ENCODE measurements around the gene CCDC192.
"Not testable (repeated sequence)": the region's sequence is repeated elsewhere in the genome, so short reads cannot be mapped to it uniquely, and the experiment has no call there.

Gene CCDC192

GRCh38 chr5:127846884-127847283, 143.7 kb downstream of the CCDC192 start:
- H3K27me3 ChIP-seq (ENCODE audit: control insufficient read depth in 1 of 2, insufficient read depth in 2 of 2, low read length in 2 of 2), result no peaks in the 10 kb centered on the region
- H3K4me1 ChIP-seq (ENCODE audit: control insufficient read depth, insufficient read depth, low read length), result no peaks in the 10 kb centered on the region
- H3K9me3 ChIP-seq (ENCODE audit: control insufficient read depth in 2 of 2, low read length in 2 of 2), result no peaks in the 10 kb centered on the region
- no peak overlapping the region for H3K4me3 ChIP-seq (ENCODE audit: low read length in 2 of 2)
- no peak overlapping the region for H3K9ac ChIP-seq (ENCODE audit: low read length in 2 of 2)
- H3K36me3 ChIP-seq (ENCODE audit: control insufficient read depth in 2 of 2, insufficient read depth in 2 of 2, low read length in 2 of 2), result no peaks in the 10 kb centered on the region
- no peak overlapping the region for H3K27ac ChIP-seq (ENCODE audit: low read length)

GRCh38 chr5:127847641-127848040, 144.4 kb downstream of the CCDC192 start:
- not testable (repeated sequence) for H3K9me3 ChIP-seq (ENCODE audit: control insufficient read depth in 2 of 2, low read length in 2 of 2); H3K9ac ChIP-seq (ENCODE audit: low read length in 2 of 2); H3K27me3 ChIP-seq (ENCODE audit: control insufficient read depth in 1 of 2, insufficient read depth in 2 of 2, low read length in 2 of 2); H3K27ac ChIP-seq (ENCODE audit: low read length); H3K4me1 ChIP-seq (ENCODE audit: control insufficient read depth, insufficient read depth, low read length); H3K4me3 ChIP-seq (ENCODE audit: low read length in 2 of 2); H3K36me3 ChIP-seq (ENCODE audit: control insufficient read depth in 2 of 2, insufficient read depth in 2 of 2, low read length in 2 of 2)

- no peaks in the 10 kb centered on the region for H3K36me3 ChIP-seq (ENCODE audit: control insufficient read depth in 2 of 2, insufficient read depth in 2 of 2, low read length in 2 of 2)
- no peak overlapping the region for H3K27ac ChIP-seq (ENCODE audit: low read length)
- H3K4me1 ChIP-seq (ENCODE audit: control insufficient read depth, insufficient read depth, low read length), result no peaks in the 10 kb centered on the region
- no peaks in the 10 kb centered on the region for H3K9me3 ChIP-seq (ENCODE audit: control insufficient read depth in 2 of 2, low read length in 2 of 2)
- no peak overlapping the region for H3K4me3 ChIP-seq (ENCODE audit: low read length in 2 of 2)
- no peak overlapping the region for H3K9ac ChIP-seq (ENCODE audit: low read length in 2 of 2)
- H3K27me3 ChIP-seq (ENCODE audit: control insufficient read depth in 1 of 2, insufficient read depth in 2 of 2, low read length in 2 of 2), result no peaks in the 10 kb centered on the region
Measured at GRCh38 chr5:127848098-127848497, 144.9 kb downstream of the CCDC192 start.

GRCh38 chr5:127849408-127849807, 146.2 kb downstream of the CCDC192 start:
- Histone ChIP-seq H3K9ac (ENCODE audit: low read length in 2 of 2) (no peak overlapping the region), H3K4me1 (ENCODE audit: control insufficient read depth, insufficient read depth, low read length) (no peaks in the 10 kb centered on the region), H3K9me3 (ENCODE audit: control insufficient read depth in 2 of 2, low read length in 2 of 2) (no peaks in the 10 kb centered on the region), H3K27ac (ENCODE audit: low read length) (no peak overlapping the region), H3K27me3 (ENCODE audit: control insufficient read depth in 1 of 2, insufficient read depth in 2 of 2, low read length in 2 of 2) (no peaks in the 10 kb centered on the region), H3K36me3 (ENCODE audit: control insufficient read depth in 2 of 2, insufficient read depth in 2 of 2, low read length in 2 of 2) (no peaks in the 10 kb centered on the region), H3K4me3 (ENCODE audit: low read length in 2 of 2) (no peak overlapping the region)

GRCh38 chr5:127849891-127850290, 146.7 kb downstream of the CCDC192 start:
- Histone ChIP-seq H3K4me1 (ENCODE audit: control insufficient read depth, insufficient read depth, low read length) (no peaks in the 10 kb centered on the region), H3K27me3 (ENCODE audit: control insufficient read depth in 1 of 2, insufficient read depth in 2 of 2, low read length in 2 of 2) (no peaks in the 10 kb centered on the region), H3K4me3 (ENCODE audit: low read length in 2 of 2) (no peak overlapping the region), H3K27ac (ENCODE audit: low read length) (no peak overlapping the region), H3K9ac (ENCODE audit: low read length in 2 of 2) (no peak overlapping the region), H3K9me3 (ENCODE audit: control insufficient read depth in 2 of 2, low read length in 2 of 2) (no peaks in the 10 kb centered on the region), H3K36me3 (ENCODE audit: control insufficient read depth in 2 of 2, insufficient read depth in 2 of 2, low read length in 2 of 2) (no peaks in the 10 kb centered on the region)

- no peaks in the 10 kb centered on the region for H3K36me3 ChIP-seq (ENCODE audit: control insufficient read depth in 2 of 2, insufficient read depth in 2 of 2, low read length in 2 of 2)
- H3K27ac ChIP-seq (ENCODE audit: low read length), result no peak overlapping the region
- H3K4me1 ChIP-seq (ENCODE audit: control insufficient read depth, insufficient read depth, low read length), result no peaks in the 10 kb centered on the region
- no peak overlapping the region for H3K9ac ChIP-seq (ENCODE audit: low read length in 2 of 2)
- H3K27me3 ChIP-seq (ENCODE audit: control insufficient read depth in 1 of 2, insufficient read depth in 2 of 2, low read length in 2 of 2), result no peaks in the 10 kb centered on the region
- H3K9me3 ChIP-seq (ENCODE audit: control insufficient read depth in 2 of 2, low read length in 2 of 2), result no peaks in the 10 kb centered on the region
- H3K4me3 ChIP-seq (ENCODE audit: low read length in 2 of 2), result no peak overlapping the region
Measured at GRCh38 chr5:127851964-127852363, 148.8 kb downstream of the CCDC192 start.

- no peaks in the 10 kb centered on the region for H3K27me3 ChIP-seq (ENCODE audit: control insufficient read depth in 1 of 2, insufficient read depth in 2 of 2, low read length in 2 of 2)
- H3K9me3 ChIP-seq (ENCODE audit: control insufficient read depth in 2 of 2, low read length in 2 of 2), result no peaks in the 10 kb centered on the region
- H3K27ac ChIP-seq (ENCODE audit: low read length), result no peak overlapping the region
- H3K36me3 ChIP-seq (ENCODE audit: control insufficient read depth in 2 of 2, insufficient read depth in 2 of 2, low read length in 2 of 2), result no peaks in the 10 kb centered on the region
- peaks cover 7% of the 10 kb centered on the region for H3K4me1 ChIP-seq (ENCODE audit: control insufficient read depth, insufficient read depth, low read length)
- H3K9ac ChIP-seq (ENCODE audit: low read length in 2 of 2), result no peak overlapping the region
- H3K4me3 ChIP-seq (ENCODE audit: low read length in 2 of 2), result no peak overlapping the region
Measured at GRCh38 chr5:127854520-127854919, 151.3 kb downstream of the CCDC192 start.

GRCh38 chr5:127856292-127856691, 153.1 kb downstream of the CCDC192 start:
- Histone ChIP-seq H3K36me3 (ENCODE audit: control insufficient read depth in 2 of 2, insufficient read depth in 2 of 2, low read length in 2 of 2) (no peaks in the 10 kb centered on the region), H3K27me3 (ENCODE audit: control insufficient read depth in 1 of 2, insufficient read depth in 2 of 2, low read length in 2 of 2) (no peaks in the 10 kb centered on the region), H3K4me1 (ENCODE audit: control insufficient read depth, insufficient read depth, low read length) (peaks cover 7% of the 10 kb centered on the region), H3K9ac (ENCODE audit: low read length in 2 of 2) (no peak overlapping the region), H3K4me3 (ENCODE audit: low read length in 2 of 2) (no peak overlapping the region), H3K9me3 (ENCODE audit: control insufficient read depth in 2 of 2, low read length in 2 of 2) (no peaks in the 10 kb centered on the region), H3K27ac (ENCODE audit: low read length) (no peak overlapping the region)

GRCh38 chr5:127858116-127858784, 155.1 kb downstream of the CCDC192 start:
- Histone ChIP-seq H3K9me3 (ENCODE audit: control insufficient read depth in 2 of 2, low read length in 2 of 2) (no peaks in the 10 kb centered on the region), H3K36me3 (ENCODE audit: control insufficient read depth in 2 of 2, insufficient read depth in 2 of 2, low read length in 2 of 2) (no peaks in the 10 kb centered on the region), H3K9ac (ENCODE audit: low read length in 2 of 2) (no peak overlapping the region), H3K4me1 (ENCODE audit: control insufficient read depth, insufficient read depth, low read length) (peaks cover 7% of the 10 kb centered on the region), H3K27ac (ENCODE audit: low read length) (peak overlapping the region; percentile 37), H3K27me3 (ENCODE audit: control insufficient read depth in 1 of 2, insufficient read depth in 2 of 2, low read length in 2 of 2) (no peaks in the 10 kb centered on the region), H3K4me3 (ENCODE audit: low read length in 2 of 2) (no peak overlapping the region)

GRCh38 chr5:127860291-127860690, 157.1 kb downstream of the CCDC192 start:
- Histone ChIP-seq H3K36me3 (ENCODE audit: control insufficient read depth in 2 of 2, insufficient read depth in 2 of 2, low read length in 2 of 2) (no peaks in the 10 kb centered on the region), H3K27ac (ENCODE audit: low read length) (no peak overlapping the region), H3K4me1 (ENCODE audit: control insufficient read depth, insufficient read depth, low read length) (peaks cover 7% of the 10 kb centered on the region), H3K9me3 (ENCODE audit: control insufficient read depth in 2 of 2, low read length in 2 of 2) (no peaks in the 10 kb centered on the region), H3K27me3 (ENCODE audit: control insufficient read depth in 1 of 2, insufficient read depth in 2 of 2, low read length in 2 of 2) (no peaks in the 10 kb centered on the region), H3K4me3 (ENCODE audit: low read length in 2 of 2) (no peak overlapping the region), H3K9ac (ENCODE audit: low read length in 2 of 2) (no peak overlapping the region)

- Histone ChIP-seq H3K9ac (ENCODE audit: low read length in 2 of 2) (no peak overlapping the region), H3K36me3 (ENCODE audit: control insufficient read depth in 2 of 2, insufficient read depth in 2 of 2, low read length in 2 of 2) (no peaks in the 10 kb centered on the region), H3K27me3 (ENCODE audit: control insufficient read depth in 1 of 2, insufficient read depth in 2 of 2, low read length in 2 of 2) (no peaks in the 10 kb centered on the region), H3K27ac (ENCODE audit: low read length) (no peak overlapping the region), H3K4me1 (ENCODE audit: control insufficient read depth, insufficient read depth, low read length) (peaks cover 7% of the 10 kb centered on the region), H3K9me3 (ENCODE audit: control insufficient read depth in 2 of 2, low read length in 2 of 2) (no peaks in the 10 kb centered on the region), H3K4me3 (ENCODE audit: low read length in 2 of 2) (no peak overlapping the region)
Measured at GRCh38 chr5:127863161-127863560, 160.0 kb downstream of the CCDC192 start.
